Stimulated activated CD4-positive, alpha-beta T cell treated with anti-CD3 and anti-CD28 coated beads, Interleukin-15, amount 100 ng/mL, for 24 hours (primary cell): Measurements from ENCODE around the gene TYMP.
"Not testable (repeated sequence)": the region's sequence is repeated elsewhere in the genome, so short reads cannot be mapped to it uniquely, and the experiment has no call there.

Source experiments
- DNase-seq: peaks from one replicate; pipeline ENCODE4 v3.0.0-alpha.2; 2020

The TYMP gene

DNA sequence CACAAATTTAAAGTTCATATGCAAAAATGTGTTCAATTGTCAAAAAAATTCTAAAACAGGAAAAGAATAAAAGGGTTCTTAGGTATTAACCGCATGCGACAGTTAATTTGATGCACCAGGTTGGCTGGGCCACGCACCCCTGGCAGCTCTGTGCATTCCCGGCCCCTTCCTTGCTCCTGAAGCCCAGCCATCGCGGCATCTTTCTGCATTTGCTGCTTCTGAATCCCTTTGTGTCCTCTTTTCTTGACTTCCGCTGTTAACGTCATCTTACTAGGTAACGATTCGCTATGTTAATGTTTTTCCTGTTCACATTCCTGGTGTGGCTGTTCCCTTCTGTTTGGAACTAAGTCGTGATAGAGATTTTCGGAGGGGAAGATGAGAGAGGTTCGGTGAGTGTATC is 8.0 kb upstream of the TYMP start:
- no peak for DNase-seq

DNA sequence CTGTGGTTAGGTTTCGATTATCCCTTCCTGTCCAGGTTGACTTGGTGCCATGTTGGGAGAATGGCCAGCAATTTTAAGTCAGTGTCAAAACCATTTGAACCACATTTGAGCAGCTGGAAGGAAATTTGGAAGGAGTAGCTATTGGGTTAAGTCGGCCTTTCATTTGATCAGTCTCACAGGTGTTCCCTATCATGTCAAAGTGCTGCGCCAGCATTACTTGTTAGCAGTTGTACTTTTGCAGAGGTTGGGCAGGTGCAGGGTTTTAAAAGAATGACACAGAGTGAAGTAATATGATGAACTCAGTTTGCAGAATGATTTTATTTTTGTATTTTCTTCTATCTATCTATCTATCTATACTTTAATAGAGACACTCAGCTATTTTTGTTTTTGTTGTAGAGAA is 6.4 kb upstream of the TYMP start:
- DNase-seq, result no peak

GRCh38 chr22:50535113-50535512 is 5.3 kb upstream of the TYMP start:
- no peak for DNase-seq

- DNase-seq, result not testable (repeated sequence)
Observed at GRCh38 chr22:50533856-50534711, 4.3 kb upstream of the TYMP start.

- DNase-seq, result no peak
Observed at GRCh38 chr22:50532824-50533796, 3.3 kb upstream of the TYMP start.

DNA sequence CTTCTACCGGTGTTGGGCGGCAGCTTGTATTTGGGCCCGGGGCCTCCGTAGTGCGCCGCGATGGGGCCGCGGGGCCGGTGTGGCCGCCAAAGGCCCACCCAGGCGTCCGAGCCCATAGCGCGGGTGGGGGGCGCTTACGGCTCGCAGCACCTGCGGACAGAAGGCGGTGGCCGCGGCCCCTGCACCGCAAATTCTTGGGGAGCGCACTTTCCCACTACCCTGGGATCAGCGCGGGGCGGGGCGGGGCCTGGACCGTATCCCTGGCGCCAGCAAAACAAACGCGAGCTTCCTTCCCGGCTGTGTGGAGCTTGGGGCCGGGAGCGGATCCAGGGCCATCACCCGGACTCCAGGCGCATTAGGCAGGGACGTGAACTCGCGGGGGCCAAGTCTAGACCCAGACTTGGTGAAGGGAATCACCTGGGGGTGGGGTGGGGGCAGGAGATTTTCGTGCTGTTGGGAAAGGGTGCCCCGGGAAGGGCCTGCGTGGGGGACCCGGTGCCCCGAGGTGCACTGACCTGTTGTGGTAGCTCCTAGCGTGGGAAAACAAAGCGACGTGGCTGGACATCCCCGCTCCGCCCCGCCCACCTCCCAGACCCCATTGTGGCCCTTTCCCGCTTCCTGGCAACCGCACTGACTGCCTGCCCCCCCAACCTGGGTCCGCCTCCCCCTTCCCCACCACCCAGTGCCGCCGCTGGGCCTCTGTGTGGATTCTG is 2.3 kb upstream of the TYMP start:
- DNase-seq, result peak; percentile 51

- peak; percentile 82 for DNase-seq
Observed at GRCh38 chr22:50531546-50531961, 1.7 kb upstream of the TYMP start.

- peak; percentile 90 for DNase-seq
Observed at GRCh38 chr22:50530877-50531545, 1.2 kb upstream of the TYMP start.

DNA sequence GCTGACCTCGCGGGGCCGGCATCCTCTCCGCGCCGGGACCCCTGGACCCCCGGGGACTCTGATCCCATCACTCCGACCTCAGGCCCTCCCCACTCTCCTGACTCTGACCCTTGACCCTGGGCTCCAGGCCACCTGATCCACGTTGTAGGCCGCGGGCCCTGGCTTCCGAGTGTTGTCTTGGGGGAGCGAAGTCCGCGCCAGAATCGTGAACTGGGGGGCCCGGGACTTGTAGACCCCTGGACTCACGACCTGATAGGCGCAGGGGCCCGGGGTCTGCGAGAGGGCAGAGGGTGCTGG is 716 bp upstream of the TYMP start:
- DNase-seq, result no peak

DNA sequence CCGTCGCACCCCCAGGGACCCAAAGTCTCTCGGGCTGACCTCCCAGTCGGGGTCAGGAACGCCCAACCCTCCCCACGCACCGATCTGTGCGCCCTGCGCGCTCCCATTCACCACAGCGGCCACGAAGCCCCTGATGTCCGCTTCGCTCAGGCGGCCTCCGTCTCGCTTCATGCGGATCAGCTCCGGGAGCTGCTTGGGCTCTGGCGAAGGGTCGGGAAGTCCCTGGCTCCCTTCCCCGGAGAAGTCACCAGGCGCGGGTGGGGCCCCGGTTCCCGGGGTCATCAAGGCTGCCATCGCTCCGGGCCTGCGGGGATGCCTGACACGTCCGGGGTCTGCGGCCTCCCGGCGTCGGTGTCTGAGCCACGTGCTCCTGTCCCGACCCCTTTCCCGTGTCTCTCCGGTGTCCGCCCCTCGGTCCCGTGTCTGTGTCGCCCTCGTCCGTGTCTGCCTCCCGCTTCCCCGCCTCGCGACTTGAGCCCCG is 356 bp downstream of the TYMP start:
- no peak for DNase-seq

- DNase-seq, result peak; percentile 28
Observed at GRCh38 chr22:50528682-50529415, 963 bp downstream of the TYMP start.

DNA sequence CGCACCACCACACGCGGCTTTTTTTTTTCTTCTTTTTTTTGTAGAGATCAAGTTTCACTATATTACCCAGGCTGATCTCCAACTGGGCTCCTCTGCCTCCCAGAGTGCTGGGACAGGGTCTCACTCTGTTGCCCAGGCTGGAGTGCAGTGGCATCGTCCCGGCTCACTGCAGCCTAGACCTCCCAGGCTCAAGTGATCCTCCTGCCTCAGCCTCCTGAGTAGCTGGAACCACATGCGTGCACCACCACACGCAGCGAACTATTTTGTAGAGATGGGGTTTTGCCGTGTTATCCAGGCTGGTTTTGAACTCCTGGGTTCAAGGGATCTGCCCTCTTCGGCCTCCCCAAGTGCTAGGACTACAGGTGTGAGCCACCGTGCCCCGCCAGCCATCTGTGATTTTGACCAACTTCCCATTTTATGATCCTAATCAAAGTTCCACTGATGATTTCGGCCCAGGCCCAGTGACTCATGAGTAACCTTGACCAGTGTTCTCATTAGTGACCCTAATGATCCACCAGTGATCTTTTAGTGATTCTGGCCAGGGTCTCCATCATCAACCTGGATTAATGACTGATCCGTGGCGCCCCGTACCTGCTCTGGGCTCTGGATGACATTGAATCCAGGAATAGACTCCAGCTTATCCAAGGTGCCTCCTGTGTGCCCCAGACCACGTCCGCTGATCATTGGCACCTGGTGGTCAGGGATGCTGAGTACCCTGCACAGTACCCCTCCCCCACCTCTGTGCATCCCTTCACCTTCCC is 1.7 kb downstream of the TYMP start:
- DNase-seq, result no peak

GRCh38 chr22:50526834-50527801 is 2.7 kb downstream of the TYMP start:
- peak; percentile 74 for DNase-seq

DNA sequence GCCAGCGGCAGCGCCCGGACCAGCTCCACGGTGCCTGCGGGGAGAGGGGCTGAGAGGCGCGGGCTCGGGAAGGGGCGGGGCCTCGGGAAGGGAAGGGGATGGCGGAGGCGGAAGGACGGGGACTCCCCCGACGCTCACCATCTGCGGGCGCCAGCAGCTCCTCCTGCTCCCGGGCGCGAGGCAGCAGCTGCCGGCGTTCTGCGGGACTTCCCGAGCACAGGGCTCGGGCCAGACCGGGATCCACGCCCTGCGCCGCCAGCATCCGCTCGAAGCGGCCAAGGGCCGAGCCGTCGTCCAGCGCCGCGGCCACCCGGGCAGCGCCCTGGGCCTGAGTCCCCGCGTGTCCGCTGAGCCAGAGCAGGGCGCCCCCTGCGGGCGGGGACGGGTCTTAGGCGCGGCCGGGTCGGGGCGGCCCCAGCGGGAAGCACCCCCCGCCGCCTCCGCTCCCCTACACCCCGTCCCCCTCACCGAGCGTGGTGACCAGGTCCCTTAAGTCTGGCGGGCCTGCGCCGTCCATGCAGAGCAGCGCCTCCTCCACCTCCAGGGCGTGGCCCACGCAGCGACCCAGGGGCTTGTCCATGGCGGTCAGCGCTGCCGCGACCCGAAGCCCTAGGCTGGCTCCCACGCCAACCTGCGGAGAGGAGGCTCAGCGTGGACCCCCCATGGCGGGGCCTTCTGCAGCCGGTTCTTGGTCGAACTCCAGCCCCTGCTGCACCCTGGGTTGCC is 3.5 kb downstream of the TYMP start:
- peak; percentile 94 for DNase-seq

GRCh38 chr22:50525858-50526107 is 4.0 kb downstream of the TYMP start:
- no peak for DNase-seq

GRCh38 chr22:50525104-50525857 is 4.5 kb downstream of the TYMP start, which contains the start of gene SCO2:
TSS of gene SCO2 (minus strand) at chr22:50525598. CDS start at chr22:50524411, 1,187 bp downstream.
- peak; percentile 99 for DNase-seq

DNA sequence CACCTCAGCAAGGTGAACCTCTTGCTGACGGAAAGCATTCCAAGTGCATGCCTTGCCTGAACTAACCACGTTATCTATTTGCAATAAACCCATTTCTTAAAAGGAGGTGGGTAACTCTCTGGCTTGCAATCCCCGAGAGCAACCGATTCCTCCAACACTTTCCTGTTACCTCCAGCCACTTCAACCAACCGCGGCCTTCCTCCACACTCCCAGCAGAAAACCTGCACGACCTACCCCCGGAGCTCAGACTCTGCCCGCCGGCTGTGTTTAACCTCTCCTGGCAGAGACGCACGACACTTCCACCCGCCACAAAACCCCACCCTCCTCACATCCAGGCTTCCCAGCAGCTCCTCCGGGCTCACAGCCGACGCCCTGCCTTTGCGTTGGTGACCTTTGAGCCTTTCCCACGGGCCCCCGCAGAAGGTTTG is 5.1 kb downstream of the TYMP start:
- DNase-seq, result no peak
